Natural killer cell (primary cell): ENCODE data around the gene NMS. TPM values are rescaled to one million over a fixed set of nuclear protein-coding genes. Genes with fewer than 3 reads are reported as not detected.

Source experiments
- ATAC-seq, 3 donors: fragments of 150-1000 bp in 2 of 3; fragments of 200-7000 bp in 1 of 3; cut with Tn5 transposase; 1 replicate in 1 of 3; 2 replicates in 2 of 3; pipeline ENCODE4 v1.10.0; 2021; ENCODE audit warnings: mild to moderate bottlenecking in 2 of 3, moderate library complexity in 2 of 3
- DNase-seq, 2 donors: peaks; one replicate each; pipeline versions ENCODE4 v3.0.0 to v3.0.0-alpha.2; 2013 to 2021; ENCODE audit warnings: mixed read lengths in 1 of 2
- H3K27ac ChIP-seq: one replicate; pipeline ENCODE4 v1.5.1; 2013; ENCODE audit warnings: mild to moderate bottlenecking, low read length
- H3K27me3 ChIP-seq: one replicate; pipeline ENCODE4 v1.6.1; 2013; ENCODE audit warnings: low read length; ENCODE audit not compliant: control insufficient read depth, insufficient read depth
- H3K36me3 ChIP-seq: one replicate; pipeline ENCODE4 v1.6.1; 2013; ENCODE audit warnings: low read length; ENCODE audit not compliant: control insufficient read depth, insufficient read depth
- H3K4me1 ChIP-seq: one replicate; pipeline ENCODE4 v1.6.1; 2013; ENCODE audit warnings: low read length; ENCODE audit not compliant: control insufficient read depth, insufficient read depth
- H3K4me3 ChIP-seq: one replicate; pipeline ENCODE4 v1.5.1; 2013; ENCODE audit warnings: low read length
- H3K9me3 ChIP-seq: one replicate; pipeline ENCODE4 v1.6.1; 2013; ENCODE audit warnings: low read length; ENCODE audit not compliant: control insufficient read depth, insufficient read depth
- H3K27ac Mint-ChIP-seq, 2 donors: one replicate each; pipeline ENCODE4 v1.8.0; 2022; ENCODE audit warnings: mild to moderate bottlenecking in 2 of 2, mixed read lengths in 2 of 2, moderate library complexity in 1 of 2
- H3K27me3 Mint-ChIP-seq, 2 donors: one replicate each; pipeline ENCODE4 v1.8.0; 2022; ENCODE audit warnings: low read depth in 2 of 2, mixed read lengths in 2 of 2
- H3K36me3 Mint-ChIP-seq: one replicate; pipeline ENCODE4 v1.8.0; 2022; ENCODE audit warnings: mixed read lengths
- H3K4me1 Mint-ChIP-seq, 2 donors: one replicate each; pipeline ENCODE4 v1.8.0; 2022; ENCODE audit warnings: mixed read lengths in 2 of 2
- H3K4me3 Mint-ChIP-seq: one replicate; pipeline ENCODE4 v1.8.0; 2022; ENCODE audit warnings: mild to moderate bottlenecking, moderate library complexity, mixed read lengths
- H3K9me3 Mint-ChIP-seq, 2 donors: one replicate each; pipeline ENCODE4 v1.8.0; 2022; ENCODE audit warnings: mixed read lengths in 2 of 2
- WGBS: methylation state at CpG from one replicate; pipeline ENCODE4 v1.1.7; 2013; ENCODE audit warnings: missing lambda C conversion rate; ENCODE audit not compliant: insufficient coverage; 5-methylcytosine and 5-hydroxymethylcytosine counted together
- intact Hi-C: fragments of 100-400 bp; cut with micrococcal nuclease; formaldehyde crosslinking; loops from one replicate; pipeline ENCODE4 v1.14.2; 2022
- total RNA-seq, 4 donors: library from RNA; stranded (reverse); fragments of 120-200 nt in 1 of 4; gene quantifications; one replicate each; pipeline versions ENCODE4 v1.2.3 to v1.2.4, GENCODE V29; 2013 to 2022
- TF ChIP-seq, protein P1 (sequence below): fragments of 200-600 bp; IDR thresholded peaks from one replicate; pipeline ENCODE4 v1.8.0; 2022; ENCODE audit warnings: antibody characterized with exemption

NMS gene
- not detected for total RNA-seq
- not detected for total RNA-seq (2013)

DNA sequence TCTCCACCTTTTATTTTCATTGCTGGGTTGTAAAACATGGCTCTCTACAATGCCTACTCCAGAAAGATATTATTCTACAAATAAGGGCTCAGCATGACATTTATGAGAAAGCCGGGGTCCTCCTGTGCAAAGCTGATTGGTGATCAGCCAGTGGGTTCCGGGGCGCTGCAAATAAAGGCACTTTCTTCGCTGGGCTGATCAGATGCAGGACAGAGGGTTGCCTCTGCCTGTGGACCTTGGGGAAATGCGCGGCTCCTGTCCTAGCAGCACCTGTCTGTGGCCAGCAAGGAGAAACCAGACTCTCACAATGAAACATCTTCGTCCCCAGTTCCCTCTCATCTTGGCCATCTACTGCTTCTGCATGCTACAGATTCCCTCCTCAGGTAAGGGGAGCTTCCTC, at the start of gene NMS:
Gene NMS (plus strand): TSS at position 301 of the 400 bp plus-strand sequence. CDS start 7 bp downstream, at position 308.
- no peak within 1 kb of the TSS for H3K27ac Mint-ChIP-seq
- peaks cover 36 to 45% of the 10 kb centered on the region in 2 donors for H3K27me3 Mint-ChIP-seq
- no peak within 1 kb of the TSS for H3K4me3 Mint-ChIP-seq
- H3K36me3 ChIP-seq: no peaks in the 10 kb centered on the region
- intact Hi-C loops: no loop called here
- H3K4me3 ChIP-seq: no peak within 1 kb of the TSS
- no peak for DNase-seq
- TF ChIP-seq, protein P1, sequence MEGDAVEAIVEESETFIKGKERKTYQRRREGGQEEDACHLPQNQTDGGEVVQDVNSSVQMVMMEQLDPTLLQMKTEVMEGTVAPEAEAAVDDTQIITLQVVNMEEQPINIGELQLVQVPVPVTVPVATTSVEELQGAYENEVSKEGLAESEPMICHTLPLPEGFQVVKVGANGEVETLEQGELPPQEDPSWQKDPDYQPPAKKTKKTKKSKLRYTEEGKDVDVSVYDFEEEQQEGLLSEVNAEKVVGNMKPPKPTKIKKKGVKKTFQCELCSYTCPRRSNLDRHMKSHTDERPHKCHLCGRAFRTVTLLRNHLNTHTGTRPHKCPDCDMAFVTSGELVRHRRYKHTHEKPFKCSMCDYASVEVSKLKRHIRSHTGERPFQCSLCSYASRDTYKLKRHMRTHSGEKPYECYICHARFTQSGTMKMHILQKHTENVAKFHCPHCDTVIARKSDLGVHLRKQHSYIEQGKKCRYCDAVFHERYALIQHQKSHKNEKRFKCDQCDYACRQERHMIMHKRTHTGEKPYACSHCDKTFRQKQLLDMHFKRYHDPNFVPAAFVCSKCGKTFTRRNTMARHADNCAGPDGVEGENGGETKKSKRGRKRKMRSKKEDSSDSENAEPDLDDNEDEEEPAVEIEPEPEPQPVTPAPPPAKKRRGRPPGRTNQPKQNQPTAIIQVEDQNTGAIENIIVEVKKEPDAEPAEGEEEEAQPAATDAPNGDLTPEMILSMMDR: no peak
- H3K27me3 ChIP-seq: no peaks in the 10 kb centered on the region
- no peaks in the 10 kb centered on the region for H3K9me3 ChIP-seq
- H3K4me1 ChIP-seq: no peaks in the 10 kb centered on the region
- H3K27ac ChIP-seq: no peak within 1 kb of the TSS
- WGBS: 80% methylated on average over 7 of the region's 7 CpGs
- H3K4me1 Mint-ChIP-seq: no peaks in the 10 kb centered on the region
- H3K9me3 Mint-ChIP-seq: no peaks in the 10 kb centered on the region
- no peaks in the 10 kb centered on the region for H3K36me3 Mint-ChIP-seq
- ATAC-seq: no peak

DNA sequence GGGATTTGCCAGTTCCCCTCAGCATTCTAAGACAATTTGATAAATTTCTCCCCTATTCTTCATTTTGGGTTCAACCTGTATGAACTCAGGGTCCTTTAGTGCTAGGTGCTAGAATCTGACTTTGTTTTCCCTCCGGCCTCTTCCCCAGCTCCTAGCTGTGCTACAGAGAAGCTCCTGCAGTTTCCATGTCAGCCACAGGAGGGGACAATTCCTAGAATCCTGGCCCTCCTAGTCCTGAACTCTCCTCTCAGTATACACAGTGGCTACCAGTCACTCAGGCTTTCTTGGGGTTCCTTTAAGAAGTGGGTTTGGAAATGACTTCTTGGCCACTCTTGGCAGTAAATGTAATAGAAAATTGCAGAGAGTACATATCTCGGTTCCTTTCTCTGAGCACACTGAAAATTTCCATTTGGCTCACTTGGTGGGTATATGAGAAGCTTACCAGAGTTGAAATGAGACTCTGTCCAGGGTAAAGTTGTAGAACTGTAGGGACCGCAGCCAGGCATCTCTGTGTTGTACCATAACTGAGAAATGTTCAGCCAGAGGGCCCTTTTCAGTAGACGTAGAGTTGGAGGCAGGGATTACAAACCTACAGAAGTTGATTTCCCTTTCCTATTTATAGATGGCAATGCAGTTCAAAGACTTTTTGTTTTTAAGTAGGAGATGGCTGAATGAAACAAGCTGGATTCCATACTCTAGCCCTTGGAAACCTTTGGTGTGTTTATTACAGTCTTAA, 47.8 kb upstream of the NMS start:
- peaks cover 2% of the 10 kb centered on the region for H3K4me1 ChIP-seq
- intact Hi-C loops: no loop called here
- ATAC-seq: no peak

DNA sequence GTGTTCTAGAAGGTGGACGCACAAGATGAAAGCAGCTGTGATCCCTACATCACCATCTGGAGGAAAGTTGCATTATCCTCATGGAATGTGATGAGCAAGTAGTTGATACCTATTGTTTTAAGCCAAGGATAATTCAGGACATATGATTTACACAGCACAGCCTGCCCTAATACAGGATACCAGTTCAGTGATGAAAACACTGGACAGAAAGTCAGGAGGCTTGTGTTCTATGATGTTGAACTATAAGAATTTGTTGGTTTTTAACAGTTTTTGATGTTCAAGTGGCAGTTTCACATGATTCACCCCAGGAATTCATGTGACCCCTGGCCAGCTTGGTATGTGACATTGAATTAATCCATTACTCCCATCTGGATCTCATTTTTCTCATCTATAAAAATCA, 46.7 kb upstream of the NMS start:
- intact Hi-C loops: no loop called here
- H3K9me3 ChIP-seq: no peaks in the 10 kb centered on the region
- ATAC-seq (no peak), DNase-seq (no peak)
- no peaks in the 10 kb centered on the region for H3K27me3 ChIP-seq
- TF ChIP-seq, protein P1: no peak
- no peak overlapping the region for H3K4me3 ChIP-seq
- Mint-ChIP-seq H3K36me3 (no peaks in the 10 kb centered on the region), H3K4me3 (no peak overlapping the region), H3K9me3 (no peaks in the 10 kb centered on the region), H3K27ac (no peak overlapping the region), H3K4me1 (peaks cover 5% of the 10 kb centered on the region in 2 donors), H3K27me3 (peaks cover 27 to 39% of the 10 kb centered on the region in 2 donors)
- H3K36me3 ChIP-seq: no peaks in the 10 kb centered on the region
- no peak overlapping the region for H3K27ac ChIP-seq
- 80% methylated on average over 1 of the region's 1 CpG for WGBS
- H3K4me1 ChIP-seq: no peaks in the 10 kb centered on the region

More for the DNA sequence above, 47.8 kb upstream of the NMS start:
- Mint-ChIP-seq H3K36me3 (no peaks in the 10 kb centered on the region), H3K27me3 (peaks cover 20 to 27% of the 10 kb centered on the region in 2 donors), H3K4me3 (no peak overlapping the region), H3K4me1 (peaks cover 2% of the 10 kb centered on the region in 2 donors), H3K9me3 (no peaks in the 10 kb centered on the region), H3K27ac (no peak overlapping the region)
- H3K4me3 ChIP-seq: no peak overlapping the region
- WGBS: 93% methylated on average over 4 of the region's 4 CpGs
- H3K9me3 ChIP-seq: no peaks in the 10 kb centered on the region
- no peak overlapping the region for H3K27ac ChIP-seq
- no peaks in the 10 kb centered on the region for H3K36me3 ChIP-seq
- no peaks in the 10 kb centered on the region for H3K27me3 ChIP-seq
- no peak for DNase-seq
- TF ChIP-seq, protein P1: no peak
